ENCODE measurements around the gene MAEA. TPM values are rescaled to one million over a fixed set of nuclear protein-coding genes. Genes with fewer than 3 reads are reported as not detected.

The MAEA gene
- total and polyA plus RNA-seq, 9 of the 15 experiments (the other 6 are each of a cell fraction or from before 2014, with no cell fraction given), result 2.1 to 86.5 (median 45.0) TPM

DNA sequence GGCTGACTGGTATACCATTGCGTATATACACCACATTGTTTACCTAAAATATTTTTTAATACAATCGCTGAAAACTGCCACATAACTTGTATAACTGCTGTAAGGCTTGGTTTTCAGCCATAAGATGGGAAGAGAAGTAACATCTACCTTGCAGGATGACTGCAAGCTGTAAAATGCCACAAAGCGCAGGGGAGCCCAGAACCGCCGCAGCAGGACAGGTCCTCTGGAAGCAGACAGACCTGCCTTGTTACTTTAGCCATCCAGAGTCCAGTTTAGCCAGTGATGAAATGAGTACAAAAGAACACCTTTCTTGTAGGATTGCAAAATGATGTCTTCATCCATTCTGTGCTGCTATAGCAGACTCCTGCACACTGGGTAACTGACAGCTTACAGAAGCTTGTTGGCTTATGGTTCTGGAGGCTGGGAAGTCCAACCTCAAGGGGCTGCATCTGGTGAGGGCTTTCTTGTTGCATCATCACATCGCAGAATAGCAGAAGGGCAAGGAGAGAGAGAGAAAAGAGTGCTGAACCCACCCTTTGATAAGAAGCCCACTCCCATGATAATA lies 36.7 kb upstream of the MAEA start:
- H3K79me2 ChIP-seq (ENCODE audit: control insufficient read depth, insufficient read depth, low read length), result peaks cover 15% of the 10 kb centered on the region
- peaks cover 11% of the 10 kb centered on the region; the same call in 1 of the 3 replicates for H3K36me3 ChIP-seq (ENCODE audit: control insufficient read depth, insufficient read depth, low read length)
- no peak overlapping the region for H3K27ac ChIP-seq (ENCODE audit: extremely low read depth, low read depth, low read length)
- ChIA-PET POLR2A (interaction anchor here (0.7 kb wide), 1 partner anchor 153 kb away, joined by 3 read pairs; no protein-coding TSS in a partner anchor), CTCF (ENCODE audit: low intra/inter-chr PET ratio) (no interaction called here)
- no peak overlapping the region for H3K4me3 ChIP-seq
- in situ Hi-C loops (cut with MboI), result no loop called here
- no peak overlapping the region for H2AFZ ChIP-seq (ENCODE audit: low read depth, low read length)
- H3K9me3 ChIP-seq (replicated peaks; ENCODE audit: control insufficient read depth, insufficient read depth, low read depth, low read length), result peaks cover 8% of the 10 kb centered on the region
- no peak overlapping the region for H3K9ac ChIP-seq (ENCODE audit: insufficient read depth in 1 of 2, low read depth in 2 of 2, low read length in 2 of 2)
- no peaks in the 10 kb centered on the region for H3K9me1 ChIP-seq (ENCODE audit: control insufficient read depth, insufficient read depth, low read length)
- ATAC-seq, result no peak
- TF ChIP-seq, protein P1, sequence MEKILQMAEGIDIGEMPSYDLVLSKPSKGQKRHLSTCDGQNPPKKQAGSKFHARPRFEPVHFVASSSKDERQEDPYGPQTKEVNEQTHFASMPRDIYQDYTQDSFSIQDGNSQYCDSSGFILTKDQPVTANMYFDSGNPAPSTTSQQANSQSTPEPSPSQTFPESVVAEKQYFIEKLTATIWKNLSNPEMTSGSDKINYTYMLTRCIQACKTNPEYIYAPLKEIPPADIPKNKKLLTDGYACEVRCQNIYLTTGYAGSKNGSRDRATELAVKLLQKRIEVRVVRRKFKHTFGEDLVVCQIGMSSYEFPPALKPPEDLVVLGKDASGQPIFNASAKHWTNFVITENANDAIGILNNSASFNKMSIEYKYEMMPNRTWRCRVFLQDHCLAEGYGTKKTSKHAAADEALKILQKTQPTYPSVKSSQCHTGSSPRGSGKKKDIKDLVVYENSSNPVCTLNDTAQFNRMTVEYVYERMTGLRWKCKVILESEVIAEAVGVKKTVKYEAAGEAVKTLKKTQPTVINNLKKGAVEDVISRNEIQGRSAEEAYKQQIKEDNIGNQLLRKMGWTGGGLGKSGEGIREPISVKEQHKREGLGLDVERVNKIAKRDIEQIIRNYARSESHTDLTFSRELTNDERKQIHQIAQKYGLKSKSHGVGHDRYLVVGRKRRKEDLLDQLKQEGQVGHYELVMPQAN (IDR thresholded peaks at IDR 0.05; ENCODE audit: borderline replicate concordance), result no peak
- TF ChIP-seq, protein P2, sequence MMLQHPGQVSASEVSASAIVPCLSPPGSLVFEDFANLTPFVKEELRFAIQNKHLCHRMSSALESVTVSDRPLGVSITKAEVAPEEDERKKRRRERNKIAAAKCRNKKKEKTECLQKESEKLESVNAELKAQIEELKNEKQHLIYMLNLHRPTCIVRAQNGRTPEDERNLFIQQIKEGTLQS (IDR thresholded peaks at IDR 0.05), result peak; percentile 40; the same call in 1 of the 2 replicates
- TF ChIP-seq, protein P2 (CRISPR knock-in tag; conservative IDR thresholded peaks at IDR 0.05), result no peak
- no peak for TF ChIP-seq ILK (tag; IDR thresholded peaks at IDR 0.05; ENCODE audit: borderline replicate concordance, low read depth)
- TF ChIP-seq HMG20A (CRISPR knock-in tag; conservative IDR thresholded peaks at IDR 0.05), result no peak
- no peak for TF ChIP-seq PTBP1 (IDR thresholded peaks at IDR 0.05; ENCODE audit: low read depth, low read length)
- 0 out of 4 replicates have a peak, but pooled peaks of 1 of the 2 experiments have one; percentile 13 for TF ChIP-seq TRIM24 (IDR thresholded peaks at IDR 0.05)
- no TSS peak for BruUV-seq (replicated peaks)
- peaks cover 4 to 28% of the 10 kb centered on the region in 2 experiments; a peak in 4 of 5 replicates for H3K4me1 ChIP-seq (replicated peaks in 1 of 2; ENCODE audit: control insufficient read depth in 2 of 2, insufficient read depth in 2 of 2, low read length in 2 of 2)
- no peaks in the 10 kb centered on the region for H3K27me3 ChIP-seq (ENCODE audit: control insufficient read depth in 2 of 2, insufficient read depth in 2 of 2, low read length in 2 of 2)
- H4K20me1 ChIP-seq (replicated peaks; ENCODE audit: control insufficient read depth, insufficient read depth, low read length), result no peaks in the 10 kb centered on the region
- intact Hi-C loops (cut with micrococcal nuclease), result no loop called here
- WGBS (ENCODE audit: insufficient coverage, low coverage, missing lambda C conversion rate), result 88% methylated on average over 6 of the region's 6 CpGs
- no peak overlapping the region for H3K4me2 ChIP-seq (ENCODE audit: insufficient read depth, low read length)
- no peak for DNase-seq (ENCODE audit: extremely low read depth in 1 of 4, low spot score in 3 of 4)
- no peak for FAIRE-seq
